Osteoblast (primary cell): Measurements from ENCODE around the gene RTF2. TPM values are rescaled to one million over a fixed set of nuclear protein-coding genes. Genes with fewer than 3 reads are reported as not detected.

Source experiments
- DNase-seq: peaks from one replicate; pipeline ENCODE4 v3.0.0; 2011; ENCODE audit warnings: low spot score, mixed read lengths; ENCODE audit not compliant: insufficient read length; ENCODE audit errors: missing footprints
- H2AFZ ChIP-seq: 2 replicates; pipeline ENCODE4 v1.6.0; 2011; ENCODE audit warnings: mild to moderate bottlenecking, low read length
- H3K27ac ChIP-seq: 2 replicates; pipeline ENCODE4 v1.5.1; 2011; ENCODE audit warnings: mild to moderate bottlenecking, low read depth, low read length, moderate library complexity
- H3K27me3 ChIP-seq: 2 replicates; pipeline ENCODE4 v1.6.0; 2012; ENCODE audit warnings: mild to moderate bottlenecking, control low read depth, inconsistent platforms, low read length, moderate library complexity; ENCODE audit not compliant: insufficient read depth
- H3K36me3 ChIP-seq: 2 replicates; pipeline ENCODE4 v1.5.1; 2011; ENCODE audit warnings: mild to moderate bottlenecking, low read length, control low read depth, moderate library complexity; ENCODE audit not compliant: insufficient read depth
- H3K4me1 ChIP-seq: 2 replicates; pipeline ENCODE4 v1.5.1; 2011; ENCODE audit warnings: mild to moderate bottlenecking, low read length, control low read depth, moderate library complexity; ENCODE audit not compliant: insufficient read depth
- H3K4me2 ChIP-seq: 2 replicates; pipeline ENCODE4 v1.6.0; 2011; ENCODE audit warnings: mild to moderate bottlenecking, low read length; ENCODE audit not compliant: insufficient read depth
- H3K4me3 ChIP-seq: fragments of 200-600 bp; sonication (generic); 3 replicates; pipeline ENCODE4 v1.5.1; 2012; ENCODE audit warnings: mild to moderate bottlenecking, low read length, inconsistent platforms; ENCODE audit not compliant: insufficient read depth
- H3K79me2 ChIP-seq: 2 replicates; pipeline ENCODE4 v1.6.0; 2012; ENCODE audit warnings: mild to moderate bottlenecking, low read length, control low read depth, inconsistent platforms; ENCODE audit not compliant: insufficient read depth
- H3K9me3 ChIP-seq: 2 replicates; pipeline ENCODE4 v1.5.1; 2011; ENCODE audit warnings: low read depth, low read length, control low read depth
- H4K20me1 ChIP-seq: 2 replicates; pipeline ENCODE4 v1.6.0; 2012; ENCODE audit warnings: mild to moderate bottlenecking, low read length, control low read depth; ENCODE audit not compliant: insufficient read depth
- total RNA-seq: library from RNA; depleted of rRNA; stranded (reverse); fragments of >200 nt; gene quantifications from 2 replicates; pipeline ENCODE4 v1.2.3, GENCODE V29; 2012
- TF ChIP-seq, protein P1 (sequence below): IDR thresholded peaks from 2 replicates; pipeline ENCODE4 v1.5.1; 2011; ENCODE audit warnings: mild to moderate bottlenecking, low read depth, low read length, moderate library complexity; ENCODE audit errors: extremely low read depth

Gene RTF2
- total RNA-seq, 1 donor: 69.1 TPM

- no peaks in the 10 kb centered on the region for H3K36me3 ChIP-seq
- peaks cover 7% of the 10 kb centered on the region for H3K4me1 ChIP-seq
- no peaks in the 10 kb centered on the region for H4K20me1 ChIP-seq
- DNase-seq: no peak
- no peak overlapping the region for H2AFZ ChIP-seq
- H3K4me2 ChIP-seq: no peak overlapping the region
- no peak overlapping the region for H3K27ac ChIP-seq
- no peaks in the 10 kb centered on the region for H3K9me3 ChIP-seq
- no peak overlapping the region for H3K4me3 ChIP-seq
- TF ChIP-seq, protein P1, sequence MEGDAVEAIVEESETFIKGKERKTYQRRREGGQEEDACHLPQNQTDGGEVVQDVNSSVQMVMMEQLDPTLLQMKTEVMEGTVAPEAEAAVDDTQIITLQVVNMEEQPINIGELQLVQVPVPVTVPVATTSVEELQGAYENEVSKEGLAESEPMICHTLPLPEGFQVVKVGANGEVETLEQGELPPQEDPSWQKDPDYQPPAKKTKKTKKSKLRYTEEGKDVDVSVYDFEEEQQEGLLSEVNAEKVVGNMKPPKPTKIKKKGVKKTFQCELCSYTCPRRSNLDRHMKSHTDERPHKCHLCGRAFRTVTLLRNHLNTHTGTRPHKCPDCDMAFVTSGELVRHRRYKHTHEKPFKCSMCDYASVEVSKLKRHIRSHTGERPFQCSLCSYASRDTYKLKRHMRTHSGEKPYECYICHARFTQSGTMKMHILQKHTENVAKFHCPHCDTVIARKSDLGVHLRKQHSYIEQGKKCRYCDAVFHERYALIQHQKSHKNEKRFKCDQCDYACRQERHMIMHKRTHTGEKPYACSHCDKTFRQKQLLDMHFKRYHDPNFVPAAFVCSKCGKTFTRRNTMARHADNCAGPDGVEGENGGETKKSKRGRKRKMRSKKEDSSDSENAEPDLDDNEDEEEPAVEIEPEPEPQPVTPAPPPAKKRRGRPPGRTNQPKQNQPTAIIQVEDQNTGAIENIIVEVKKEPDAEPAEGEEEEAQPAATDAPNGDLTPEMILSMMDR: no peak
- H3K27me3 ChIP-seq: no peaks in the 10 kb centered on the region
- no peaks in the 10 kb centered on the region for H3K79me2 ChIP-seq
Observed at GRCh38 chr20:56445130-56445529, 23.3 kb upstream of the RTF2 start.

GRCh38 chr20:56445540-56445939 is 22.9 kb upstream of the RTF2 start:
- H3K27ac ChIP-seq: no peak overlapping the region
- TF ChIP-seq, protein P1: no peak
- H3K4me2 ChIP-seq: no peak overlapping the region
- no peaks in the 10 kb centered on the region for H3K9me3 ChIP-seq
- no peaks in the 10 kb centered on the region for H4K20me1 ChIP-seq
- H3K4me3 ChIP-seq: no peak overlapping the region
- no peaks in the 10 kb centered on the region for H3K27me3 ChIP-seq
- H3K4me1 ChIP-seq: peaks cover 3% of the 10 kb centered on the region
- H3K79me2 ChIP-seq: no peaks in the 10 kb centered on the region
- no peak overlapping the region for H2AFZ ChIP-seq
- H3K36me3 ChIP-seq: no peaks in the 10 kb centered on the region
- DNase-seq: no peak

DNA sequence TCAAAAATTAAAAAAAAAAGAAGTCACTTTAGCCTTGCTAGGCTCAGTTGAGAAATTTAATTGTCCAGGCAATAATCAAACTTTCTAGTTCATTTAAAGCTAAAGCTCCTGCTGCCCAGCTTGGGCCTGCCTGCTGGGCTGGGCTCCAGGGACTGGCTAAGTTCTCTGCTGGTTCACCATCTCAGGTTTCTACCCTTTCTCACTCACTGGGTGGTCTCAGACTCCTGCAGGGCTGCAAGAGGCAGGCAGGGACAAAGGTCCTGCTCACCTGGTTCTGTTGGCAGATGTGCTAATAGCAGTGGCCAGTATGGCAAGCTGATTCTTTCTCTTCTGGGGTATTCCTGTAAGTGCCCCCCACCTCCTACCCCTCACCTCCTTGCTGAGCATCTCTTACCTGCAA is 21.2 kb upstream of the RTF2 start:
- Histone ChIP-seq H3K4me1 (no peaks in the 10 kb centered on the region), H2AFZ (no peak overlapping the region), H3K4me3 (no peak overlapping the region), H3K27me3 (no peaks in the 10 kb centered on the region), H3K4me2 (no peak overlapping the region), H4K20me1 (no peaks in the 10 kb centered on the region), H3K9me3 (no peaks in the 10 kb centered on the region), H3K79me2 (no peaks in the 10 kb centered on the region), H3K27ac (no peak overlapping the region), H3K36me3 (no peaks in the 10 kb centered on the region)
- TF ChIP-seq, protein P1: no peak
- no peak for DNase-seq

DNA sequence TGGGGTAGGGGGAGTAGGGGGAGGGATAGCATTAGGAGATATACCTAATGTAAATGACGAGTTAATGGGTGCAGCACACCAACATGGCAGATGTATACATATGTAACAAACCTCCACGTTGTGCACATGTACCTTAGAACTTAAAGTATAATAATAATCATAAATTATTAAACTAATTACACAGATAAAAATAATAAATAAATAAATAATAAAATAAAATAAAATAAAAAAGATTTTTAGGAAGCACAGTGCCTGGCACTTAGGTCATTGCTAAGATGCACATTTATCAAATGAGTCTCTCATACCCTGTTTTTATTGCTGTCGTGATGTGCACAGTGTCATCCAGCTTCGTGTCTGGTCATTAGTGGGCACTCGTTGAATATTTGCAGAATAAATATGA is 19.0 kb upstream of the RTF2 start:
- TF ChIP-seq, protein P1: no peak
- no peak overlapping the region for H3K4me2 ChIP-seq
- H3K36me3 ChIP-seq: no peaks in the 10 kb centered on the region
- no peak for DNase-seq
- no peaks in the 10 kb centered on the region for H3K9me3 ChIP-seq
- H3K27ac ChIP-seq: no peak overlapping the region
- H3K27me3 ChIP-seq: no peaks in the 10 kb centered on the region
- no peaks in the 10 kb centered on the region for H3K79me2 ChIP-seq
- H2AFZ ChIP-seq: no peak overlapping the region
- H4K20me1 ChIP-seq: no peaks in the 10 kb centered on the region
- no peak overlapping the region for H3K4me3 ChIP-seq
- H3K4me1 ChIP-seq: no peaks in the 10 kb centered on the region
